Osteoblast (primary cell): ENCODE results near the gene FAM43B. TPM values are rescaled to one million over a fixed set of nuclear protein-coding genes. Genes with fewer than 3 reads are reported as not detected.

ENCODE experiments used
- DNase-seq: peaks from one replicate; pipeline ENCODE4 v3.0.0; 2011; ENCODE audit warnings: low spot score, mixed read lengths; ENCODE audit not compliant: insufficient read length; ENCODE audit errors: missing footprints
- H2AFZ ChIP-seq: 2 replicates; pipeline ENCODE4 v1.6.0; 2011; ENCODE audit warnings: mild to moderate bottlenecking, low read length
- H3K27ac ChIP-seq: 2 replicates; pipeline ENCODE4 v1.5.1; 2011; ENCODE audit warnings: mild to moderate bottlenecking, low read depth, low read length, moderate library complexity
- H3K27me3 ChIP-seq: 2 replicates; pipeline ENCODE4 v1.6.0; 2012; ENCODE audit warnings: mild to moderate bottlenecking, control low read depth, inconsistent platforms, low read length, moderate library complexity; ENCODE audit not compliant: insufficient read depth
- H3K36me3 ChIP-seq: 2 replicates; pipeline ENCODE4 v1.5.1; 2011; ENCODE audit warnings: mild to moderate bottlenecking, low read length, control low read depth, moderate library complexity; ENCODE audit not compliant: insufficient read depth
- H3K4me1 ChIP-seq: 2 replicates; pipeline ENCODE4 v1.5.1; 2011; ENCODE audit warnings: mild to moderate bottlenecking, low read length, control low read depth, moderate library complexity; ENCODE audit not compliant: insufficient read depth
- H3K4me2 ChIP-seq: 2 replicates; pipeline ENCODE4 v1.6.0; 2011; ENCODE audit warnings: mild to moderate bottlenecking, low read length; ENCODE audit not compliant: insufficient read depth
- H3K4me3 ChIP-seq: fragments of 200-600 bp; sonication (generic); 3 replicates; pipeline ENCODE4 v1.5.1; 2012; ENCODE audit warnings: mild to moderate bottlenecking, low read length, inconsistent platforms; ENCODE audit not compliant: insufficient read depth
- H3K79me2 ChIP-seq: 2 replicates; pipeline ENCODE4 v1.6.0; 2012; ENCODE audit warnings: mild to moderate bottlenecking, low read length, control low read depth, inconsistent platforms; ENCODE audit not compliant: insufficient read depth
- H3K9me3 ChIP-seq: 2 replicates; pipeline ENCODE4 v1.5.1; 2011; ENCODE audit warnings: low read depth, low read length, control low read depth
- H4K20me1 ChIP-seq: 2 replicates; pipeline ENCODE4 v1.6.0; 2012; ENCODE audit warnings: mild to moderate bottlenecking, low read length, control low read depth; ENCODE audit not compliant: insufficient read depth
- total RNA-seq: library from RNA; depleted of rRNA; stranded (reverse); fragments of >200 nt; gene quantifications from 2 replicates; pipeline ENCODE4 v1.2.3, GENCODE V29; 2012
- TF ChIP-seq, protein P1 (sequence below): IDR thresholded peaks from 2 replicates; pipeline ENCODE4 v1.5.1; 2011; ENCODE audit warnings: mild to moderate bottlenecking, low read depth, low read length, moderate library complexity; ENCODE audit errors: extremely low read depth

The FAM43B gene
- total RNA-seq, 1 donor: under 0.01 TPM

DNA sequence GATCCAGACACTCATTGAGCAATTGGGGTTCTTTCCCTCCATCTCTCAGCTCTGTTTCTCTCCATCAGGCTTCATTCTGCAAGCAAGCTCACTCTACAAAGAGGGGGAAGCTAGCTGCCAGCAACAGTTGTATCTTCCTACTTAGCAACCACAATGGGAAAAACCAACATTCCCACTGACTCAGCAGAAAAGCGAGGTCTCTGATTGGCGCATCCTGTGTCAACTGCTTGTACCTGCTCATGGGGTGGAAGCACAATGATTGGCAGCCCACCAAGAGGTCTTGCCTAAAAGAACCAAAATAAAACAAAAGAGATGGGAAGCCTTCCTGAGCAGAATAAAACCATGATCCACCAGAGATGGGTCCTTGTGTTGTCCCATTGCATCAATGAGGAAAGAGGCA lies 32.5 kb downstream of the FAM43B start:
- DNase-seq: peak; percentile 35
- TF ChIP-seq, protein P1, sequence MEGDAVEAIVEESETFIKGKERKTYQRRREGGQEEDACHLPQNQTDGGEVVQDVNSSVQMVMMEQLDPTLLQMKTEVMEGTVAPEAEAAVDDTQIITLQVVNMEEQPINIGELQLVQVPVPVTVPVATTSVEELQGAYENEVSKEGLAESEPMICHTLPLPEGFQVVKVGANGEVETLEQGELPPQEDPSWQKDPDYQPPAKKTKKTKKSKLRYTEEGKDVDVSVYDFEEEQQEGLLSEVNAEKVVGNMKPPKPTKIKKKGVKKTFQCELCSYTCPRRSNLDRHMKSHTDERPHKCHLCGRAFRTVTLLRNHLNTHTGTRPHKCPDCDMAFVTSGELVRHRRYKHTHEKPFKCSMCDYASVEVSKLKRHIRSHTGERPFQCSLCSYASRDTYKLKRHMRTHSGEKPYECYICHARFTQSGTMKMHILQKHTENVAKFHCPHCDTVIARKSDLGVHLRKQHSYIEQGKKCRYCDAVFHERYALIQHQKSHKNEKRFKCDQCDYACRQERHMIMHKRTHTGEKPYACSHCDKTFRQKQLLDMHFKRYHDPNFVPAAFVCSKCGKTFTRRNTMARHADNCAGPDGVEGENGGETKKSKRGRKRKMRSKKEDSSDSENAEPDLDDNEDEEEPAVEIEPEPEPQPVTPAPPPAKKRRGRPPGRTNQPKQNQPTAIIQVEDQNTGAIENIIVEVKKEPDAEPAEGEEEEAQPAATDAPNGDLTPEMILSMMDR: no peak
- H3K27ac ChIP-seq: no peak overlapping the region
- no peaks in the 10 kb centered on the region for H3K9me3 ChIP-seq
- H2AFZ ChIP-seq: no peak overlapping the region
- H3K27me3 ChIP-seq: no peaks in the 10 kb centered on the region
- no peaks in the 10 kb centered on the region for H3K36me3 ChIP-seq
- H3K4me2 ChIP-seq: no peak overlapping the region
- H3K4me3 ChIP-seq: no peak overlapping the region
- peaks cover 20% of the 10 kb centered on the region for H3K4me1 ChIP-seq
- H4K20me1 ChIP-seq: no peaks in the 10 kb centered on the region
- H3K79me2 ChIP-seq: no peaks in the 10 kb centered on the region

DNA sequence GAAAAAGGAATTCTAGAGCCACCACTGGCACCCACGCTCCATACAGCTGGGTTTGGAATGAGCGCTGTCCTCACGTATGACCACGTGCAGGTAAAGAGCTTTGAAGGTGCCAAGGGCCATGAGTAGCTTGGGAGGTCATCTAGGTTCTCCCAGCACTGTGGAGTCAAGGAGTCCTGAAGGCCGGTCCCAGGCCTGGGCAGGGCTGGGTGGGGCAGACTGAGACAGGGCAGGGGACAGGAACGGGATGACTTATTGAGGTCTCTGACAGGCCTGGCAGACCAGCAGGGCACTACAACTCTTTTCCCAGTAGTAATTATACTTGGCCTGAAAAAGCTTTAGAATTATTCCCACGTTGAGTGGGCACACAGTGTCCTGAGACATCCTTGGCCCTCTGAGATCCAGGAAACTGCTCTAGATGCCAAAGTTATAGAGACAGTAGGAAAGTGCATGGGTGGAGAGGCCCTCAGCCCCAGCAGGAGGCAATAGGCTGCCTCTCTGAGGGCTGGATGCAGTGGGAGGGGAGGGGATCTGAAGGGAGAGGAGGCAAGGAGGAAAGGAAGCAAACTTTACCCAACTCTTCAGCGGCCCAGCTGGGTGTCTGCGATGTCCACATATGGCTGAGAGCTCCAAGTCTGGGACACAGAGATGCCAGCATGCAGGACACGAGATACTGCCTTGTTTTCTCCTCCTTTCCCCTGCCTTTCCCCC lies 34.7 kb downstream of the FAM43B start:
- Histone ChIP-seq H3K4me3 (no peak overlapping the region), H3K4me1 (peaks cover 29% of the 10 kb centered on the region), H4K20me1 (no peaks in the 10 kb centered on the region), H3K36me3 (no peaks in the 10 kb centered on the region), H3K27me3 (no peaks in the 10 kb centered on the region), H2AFZ (no peak overlapping the region), H3K79me2 (no peaks in the 10 kb centered on the region), H3K27ac (no peak overlapping the region), H3K9me3 (no peaks in the 10 kb centered on the region), H3K4me2 (no peak overlapping the region)
- DNase-seq: peak; percentile 68
- TF ChIP-seq, protein P1: no peak

DNA sequence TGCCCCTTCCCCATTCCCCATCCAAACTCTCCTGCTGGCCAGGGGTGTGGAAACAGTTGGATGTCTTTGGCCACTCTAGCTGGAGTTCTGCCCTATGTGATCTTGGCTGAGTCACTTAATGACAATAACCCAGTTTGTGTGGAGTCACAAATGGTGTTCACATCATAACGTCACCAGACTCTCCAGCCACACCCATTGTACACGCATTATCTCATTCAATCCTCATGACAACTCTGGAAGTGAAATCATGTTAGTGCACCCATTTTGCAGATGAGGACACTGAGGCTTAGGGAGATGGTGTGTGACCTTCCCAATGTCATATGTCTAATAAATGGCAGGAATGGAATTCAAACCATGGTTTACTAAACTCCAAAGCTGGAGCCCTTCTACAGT lies 35.3 kb downstream of the FAM43B start:
- peak; percentile 65 for DNase-seq
- Histone ChIP-seq H3K27ac (no peak overlapping the region), H3K4me3 (no peak overlapping the region), H3K79me2 (no peaks in the 10 kb centered on the region), H3K4me1 (peaks cover 29% of the 10 kb centered on the region), H3K9me3 (no peaks in the 10 kb centered on the region), H3K4me2 (no peak overlapping the region), H2AFZ (no peak overlapping the region), H4K20me1 (no peaks in the 10 kb centered on the region), H3K27me3 (no peaks in the 10 kb centered on the region), H3K36me3 (no peaks in the 10 kb centered on the region)
- TF ChIP-seq, protein P1: no peak

DNA sequence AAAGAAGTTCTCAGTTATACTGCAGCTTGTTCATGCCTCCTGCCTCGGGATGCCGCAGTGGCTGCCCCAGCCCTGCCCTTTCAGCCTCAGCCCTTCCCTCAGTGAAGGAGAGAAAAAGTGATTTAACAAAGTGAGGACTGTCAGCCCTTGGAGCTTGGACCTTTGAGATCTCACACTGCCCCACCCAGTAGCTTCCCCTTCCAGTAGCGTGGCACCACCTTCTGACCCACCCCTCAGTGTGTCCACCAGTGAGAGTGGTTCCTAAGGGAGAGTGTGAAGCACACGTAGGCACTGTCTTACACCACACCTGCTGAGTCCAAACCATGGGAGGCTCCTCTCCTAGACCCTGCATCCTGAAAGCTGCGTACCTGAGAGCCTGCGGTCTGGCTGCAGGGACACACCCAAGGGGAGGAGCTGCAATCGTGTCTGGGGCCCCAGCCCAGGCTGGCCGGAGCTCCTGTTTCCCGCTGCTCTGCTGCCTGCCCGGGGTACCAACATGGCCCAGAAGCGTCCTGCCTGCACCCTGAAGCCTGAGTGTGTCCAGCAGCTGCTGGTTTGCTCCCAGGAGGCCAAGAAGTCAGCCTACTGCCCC lies 36.4 kb downstream of the FAM43B start, which contains the start of gene CDA:
Gene CDA (plus strand): TSS at position 464 of the 592 bp plus-strand sequence. CDS start 33 bp downstream, at position 497.
- peak within 1 kb of the TSS; percentile 63 for H3K4me2 ChIP-seq
- peak within 1 kb of the TSS; percentile 56 for H3K4me3 ChIP-seq

More for the DNA sequence above, 36.4 kb downstream of the FAM43B start, which contains the start of gene CDA:
- H3K27me3 ChIP-seq: no peaks in the 10 kb centered on the region
- H3K27ac ChIP-seq: peak within 1 kb of the TSS; percentile 34
- H2AFZ ChIP-seq: peak within 1 kb of the TSS; percentile 86
- TF ChIP-seq, protein P1: no peak
- H3K9me3 ChIP-seq: no peaks in the 10 kb centered on the region
- no peaks in the 10 kb centered on the region for H3K36me3 ChIP-seq
- H3K79me2 ChIP-seq: no peaks in the 10 kb centered on the region
- no peaks in the 10 kb centered on the region for H4K20me1 ChIP-seq
- peak; percentile 56 for DNase-seq
- H3K4me1 ChIP-seq: peaks cover 29% of the 10 kb centered on the region
